HepG2 (cell line): ENCODE data around the gene TTC6. TPM values are rescaled to one million over a fixed set of nuclear protein-coding genes. Genes with fewer than 3 reads are reported as not detected.

Source experiments
- polyA plus RNA-seq, 8 experiments: library from polyadenylated mRNA; depleted of rRNA in 3 of 8; stranded (reverse) in 7 of 8; unstranded in 1 of 8; fragments of >200 nt; fragmentation: Illumina TruSeq in 4 of 8; extraction: Trizol in 4 of 8; gene quantifications; 2 replicates each; pipeline versions ENCODE4 v1.2.1 to v1.2.3, GENCODE V29; 2011 to 2016; ENCODE audit warnings: low read depth in 4 of 8, missing spikeins in 1 of 8, mixed read lengths in 1 of 8; ENCODE audit not compliant: insufficient read depth in 1 of 8
- total RNA-seq, 5 experiments: library from RNA; depleted of rRNA; stranded (reverse); fragments of >200 nt; fragmentation: Illumina TruSeq; extraction: Trizol; gene quantifications; 2 replicates each; pipeline ENCODE4 v1.2.3, GENCODE V29; 2016; ENCODE audit warnings: low read depth in 1 of 5
- TF ChIP-seq, protein P1 (sequence below): sonication (generic); formaldehyde crosslinking; IDR thresholded peaks from 2 replicates; pipeline ENCODE4 v1.4.0; 2020; ENCODE audit warnings: missing genetic modification reagents, borderline replicate concordance
- TF ChIP-seq, protein P2 (sequence below): sonication (generic); formaldehyde crosslinking; IDR thresholded peaks from 2 replicates; pipeline ENCODE4 v1.4.0; 2020; ENCODE audit warnings: missing genetic modification reagents, borderline replicate concordance
- TF ChIP-seq, protein P3 (sequence below), 2 experiments: sonication (generic) in 1 of 2; formaldehyde crosslinking in 1 of 2; IDR thresholded peaks; 2 replicates each; pipeline versions ENCODE4 v1.4.0 to v1.6.1; 2018 to 2020; ENCODE audit warnings: missing genetic modification reagents in 2 of 2, borderline replicate concordance in 1 of 2, low read depth in 1 of 2, mild to moderate bottlenecking in 1 of 2, missing biosample characterization in 1 of 2

The TTC6 gene
- total and polyA plus RNA-seq, 2 of the 13 experiments (the other 11 are each of a cell fraction or from before 2014, with no cell fraction given), result 9.3 to 27.4 TPM

DNA sequence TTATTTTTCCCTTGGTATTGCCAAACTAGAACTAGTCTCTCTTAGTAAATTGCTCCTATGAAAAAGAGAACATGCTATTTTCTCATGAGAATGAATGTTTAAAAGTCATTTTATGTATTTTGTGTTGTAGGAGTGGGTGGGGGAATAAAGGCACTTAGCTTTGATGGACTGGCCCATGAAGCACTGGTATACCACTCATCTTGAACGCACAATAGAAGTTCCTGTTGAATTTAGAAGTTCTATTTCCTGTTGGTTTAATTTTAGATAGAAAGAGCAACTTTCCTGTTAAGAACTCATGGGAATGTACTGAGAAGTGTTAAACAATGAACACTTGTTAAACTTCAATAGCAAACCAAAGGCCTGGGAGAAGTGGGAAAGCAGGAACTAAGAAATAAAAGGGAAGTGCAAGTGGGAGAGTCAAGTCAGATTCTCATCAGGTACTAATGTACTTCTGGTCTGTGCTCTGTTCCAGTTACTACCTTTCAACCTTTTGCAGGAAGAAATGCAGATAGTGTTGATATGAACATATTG lies 23.1 kb downstream of the TTC6 start (continued):
- TF ChIP-seq, protein P1, sequence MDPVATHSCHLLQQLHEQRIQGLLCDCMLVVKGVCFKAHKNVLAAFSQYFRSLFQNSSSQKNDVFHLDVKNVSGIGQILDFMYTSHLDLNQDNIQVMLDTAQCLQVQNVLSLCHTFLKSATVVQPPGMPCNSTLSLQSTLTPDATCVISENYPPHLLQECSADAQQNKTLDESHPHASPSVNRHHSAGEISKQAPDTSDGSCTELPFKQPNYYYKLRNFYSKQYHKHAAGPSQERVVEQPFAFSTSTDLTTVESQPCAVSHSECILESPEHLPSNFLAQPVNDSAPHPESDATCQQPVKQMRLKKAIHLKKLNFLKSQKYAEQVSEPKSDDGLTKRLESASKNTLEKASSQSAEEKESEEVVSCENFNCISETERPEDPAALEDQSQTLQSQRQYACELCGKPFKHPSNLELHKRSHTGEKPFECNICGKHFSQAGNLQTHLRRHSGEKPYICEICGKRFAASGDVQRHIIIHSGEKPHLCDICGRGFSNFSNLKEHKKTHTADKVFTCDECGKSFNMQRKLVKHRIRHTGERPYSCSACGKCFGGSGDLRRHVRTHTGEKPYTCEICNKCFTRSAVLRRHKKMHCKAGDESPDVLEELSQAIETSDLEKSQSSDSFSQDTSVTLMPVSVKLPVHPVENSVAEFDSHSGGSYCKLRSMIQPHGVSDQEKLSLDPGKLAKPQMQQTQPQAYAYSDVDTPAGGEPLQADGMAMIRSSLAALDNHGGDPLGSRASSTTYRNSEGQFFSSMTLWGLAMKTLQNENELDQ, result no peak
- TF ChIP-seq, protein P2, sequence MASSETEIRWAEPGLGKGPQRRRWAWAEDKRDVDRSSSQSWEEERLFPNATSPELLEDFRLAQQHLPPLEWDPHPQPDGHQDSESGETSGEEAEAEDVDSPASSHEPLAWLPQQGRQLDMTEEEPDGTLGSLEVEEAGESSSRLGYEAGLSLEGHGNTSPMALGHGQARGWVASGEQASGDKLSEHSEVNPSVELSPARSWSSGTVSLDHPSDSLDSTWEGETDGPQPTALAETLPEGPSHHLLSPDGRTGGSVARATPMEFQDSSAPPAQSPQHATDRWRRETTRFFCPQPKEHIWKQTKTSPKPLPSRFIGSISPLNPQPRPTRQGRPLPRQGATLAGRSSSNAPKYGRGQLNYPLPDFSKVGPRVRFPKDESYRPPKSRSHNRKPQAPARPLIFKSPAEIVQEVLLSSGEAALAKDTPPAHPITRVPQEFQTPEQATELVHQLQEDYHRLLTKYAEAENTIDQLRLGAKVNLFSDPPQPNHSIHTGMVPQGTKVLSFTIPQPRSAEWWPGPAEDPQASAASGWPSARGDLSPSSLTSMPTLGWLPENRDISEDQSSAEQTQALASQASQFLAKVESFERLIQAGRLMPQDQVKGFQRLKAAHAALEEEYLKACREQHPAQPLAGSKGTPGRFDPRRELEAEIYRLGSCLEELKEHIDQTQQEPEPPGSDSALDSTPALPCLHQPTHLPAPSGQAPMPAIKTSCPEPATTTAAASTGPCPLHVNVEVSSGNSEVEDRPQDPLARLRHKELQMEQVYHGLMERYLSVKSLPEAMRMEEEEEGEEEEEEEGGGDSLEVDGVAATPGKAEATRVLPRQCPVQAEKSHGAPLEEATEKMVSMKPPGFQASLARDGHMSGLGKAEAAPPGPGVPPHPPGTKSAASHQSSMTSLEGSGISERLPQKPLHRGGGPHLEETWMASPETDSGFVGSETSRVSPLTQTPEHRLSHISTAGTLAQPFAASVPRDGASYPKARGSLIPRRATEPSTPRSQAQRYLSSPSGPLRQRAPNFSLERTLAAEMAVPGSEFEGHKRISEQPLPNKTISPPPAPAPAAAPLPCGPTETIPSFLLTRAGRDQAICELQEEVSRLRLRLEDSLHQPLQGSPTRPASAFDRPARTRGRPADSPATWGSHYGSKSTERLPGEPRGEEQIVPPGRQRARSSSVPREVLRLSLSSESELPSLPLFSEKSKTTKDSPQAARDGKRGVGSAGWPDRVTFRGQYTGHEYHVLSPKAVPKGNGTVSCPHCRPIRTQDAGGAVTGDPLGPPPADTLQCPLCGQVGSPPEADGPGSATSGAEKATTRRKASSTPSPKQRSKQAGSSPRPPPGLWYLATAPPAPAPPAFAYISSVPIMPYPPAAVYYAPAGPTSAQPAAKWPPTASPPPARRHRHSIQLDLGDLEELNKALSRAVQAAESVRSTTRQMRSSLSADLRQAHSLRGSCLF (CRISPR knock-in tag), result 0 out of 2 replicates have a peak, but pooled peaks have one; percentile 23
- TF ChIP-seq, protein P3, sequence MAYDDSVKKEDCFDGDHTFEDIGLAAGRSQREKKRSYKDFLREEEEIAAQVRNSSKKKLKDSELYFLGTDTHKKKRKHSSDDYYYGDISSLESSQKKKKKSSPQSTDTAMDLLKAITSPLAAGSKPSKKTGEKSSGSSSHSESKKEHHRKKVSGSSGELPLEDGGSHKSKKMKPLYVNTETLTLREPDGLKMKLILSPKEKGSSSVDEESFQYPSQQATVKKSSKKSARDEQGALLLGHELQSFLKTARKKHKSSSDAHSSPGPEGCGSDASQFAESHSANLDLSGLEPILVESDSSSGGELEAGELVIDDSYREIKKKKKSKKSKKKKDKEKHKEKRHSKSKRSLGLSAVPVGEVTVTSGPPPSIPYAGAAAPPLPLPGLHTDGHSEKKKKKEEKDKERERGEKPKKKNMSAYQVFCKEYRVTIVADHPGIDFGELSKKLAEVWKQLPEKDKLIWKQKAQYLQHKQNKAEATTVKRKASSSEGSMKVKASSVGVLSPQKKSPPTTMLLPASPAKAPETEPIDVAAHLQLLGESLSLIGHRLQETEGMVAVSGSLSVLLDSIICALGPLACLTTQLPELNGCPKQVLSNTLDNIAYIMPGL (CRISPR knock-in tag; IDR thresholded peaks at IDR 0.05; ENCODE audit: borderline replicate concordance in 1 of 2, low read depth in 1 of 2), result 0 out of 4 replicates have a peak, but pooled peaks of 1 of the 2 experiments have one; percentile 3
- TF ChIP-seq, all 625 proteins: peak for 7
